Endothelial cell of umbilical vein (primary cell): Measurements from ENCODE around the gene ATF3. TPM values are rescaled to one million over a fixed set of nuclear protein-coding genes. Genes with fewer than 3 reads are reported as not detected.

Experiments
- BruUV-seq: library from RNA; stranded (reverse); fragments of 400-500 nt; replicated peaks from 2 replicates; lab custom pipeline; 2021; lab: Mats Ljungman, UMichigan
- CTCF ChIA-PET: fragments of 300-600, 350-600 bp; sonication (Branson Sonifier 250); formaldehyde crosslinking; loops from one replicate; lab custom pipeline; 2021; ENCODE audit warnings: antibody characterized with exemption, inconsistent platforms; lab: Charles Lee
- POLR2A ChIA-PET: fragments of 300-600, 350-600 bp; sonication (Branson Sonifier 250); formaldehyde crosslinking; loops from one replicate; lab custom pipeline; 2021; ENCODE audit warnings: antibody characterized with exemption, inconsistent platforms; lab: Charles Lee
- DNase-seq: peaks from one replicate; pipeline ENCODE4 v3.0.0-alpha.2; 2011; ENCODE audit warnings: low read depth, low spot score
- FAIRE-seq: peaks from 2 replicates; lab custom pipeline; 2011; peaks lifted over from hg19 to GRCh38; lab: Jason Lieb, UNC
- H2AFZ ChIP-seq: 2 replicates; pipeline ENCODE4 v1.6.0; 2012; ENCODE audit warnings: low read depth, low read length, control low read depth, inconsistent platforms
- H3K27ac ChIP-seq: 2 replicates; pipeline ENCODE4 v1.5.1; 2011; ENCODE audit warnings: low read depth, mild to moderate bottlenecking, control low read depth, low read length, moderate library complexity; ENCODE audit not compliant: insufficient read depth
- H3K27me3 ChIP-seq, 2 experiments: 2 replicates each; pipeline versions ENCODE4 v1.6.0 to v1.6.1; 2011; ENCODE audit warnings: low read length in 2 of 2, mixed read lengths in 1 of 2; ENCODE audit not compliant: control insufficient read depth in 2 of 2, insufficient read depth in 2 of 2
- H3K36me3 ChIP-seq, 2 experiments: 2 replicates in 1 of 2; 3 replicates in 1 of 2; pipeline ENCODE4 v1.5.1; 2011; ENCODE audit warnings: low read length in 2 of 2, mild to moderate bottlenecking in 1 of 2, moderate library complexity in 1 of 2; ENCODE audit not compliant: control insufficient read depth in 2 of 2, insufficient read depth in 2 of 2; ENCODE audit errors: extremely low read depth in 1 of 2
- H3K4me1 ChIP-seq: 3 replicates; pipeline ENCODE4 v1.5.1; 2011; ENCODE audit warnings: mild to moderate bottlenecking, low read length; ENCODE audit not compliant: control insufficient read depth, insufficient read depth; ENCODE audit errors: extremely low read depth
- H3K4me2 ChIP-seq: 2 replicates; pipeline ENCODE4 v1.6.1; 2011; ENCODE audit warnings: low read length, control low read depth, mixed read lengths; ENCODE audit not compliant: insufficient read depth
- H3K4me3 ChIP-seq, 3 experiments: fragments of 200-600 bp in 1 of 3; sonication (generic), shearing (Covaris generic) in 1 of 3; replicated peaks in 1 of 3; 2 replicates each; pipeline ENCODE4 v1.5.1; 2011 to 2016; ENCODE audit warnings: control low read depth in 3 of 3, low read length in 3 of 3, mild to moderate bottlenecking in 2 of 3, inconsistent platforms in 1 of 3, low read depth in 1 of 3, moderate library complexity in 1 of 3; ENCODE audit not compliant: insufficient read depth in 1 of 3
- H3K79me2 ChIP-seq: 2 replicates; pipeline ENCODE4 v1.6.0; 2012; ENCODE audit warnings: low read length, inconsistent platforms; ENCODE audit not compliant: control insufficient read depth, insufficient read depth
- H3K9ac ChIP-seq: replicated peaks from 2 replicates; pipeline ENCODE3; 2011; ENCODE audit warnings: low read length, control low read depth; ENCODE audit not compliant: insufficient read depth; ENCODE audit errors: extremely low read depth
- H3K9me1 ChIP-seq: replicated peaks from 3 replicates; pipeline ENCODE4 v1.6.0; 2011; ENCODE audit warnings: mild to moderate bottlenecking, low read length; ENCODE audit not compliant: control insufficient read depth, insufficient read depth; ENCODE audit errors: extremely low read depth
- H3K9me3 ChIP-seq: replicated peaks from 2 replicates; pipeline ENCODE4 v1.5.1; 2012; ENCODE audit warnings: low read length, inconsistent platforms; ENCODE audit not compliant: control insufficient read depth, insufficient read depth
- H4K20me1 ChIP-seq: replicated peaks from 2 replicates; pipeline ENCODE3; 2011; ENCODE audit warnings: mild to moderate bottlenecking, low read length; ENCODE audit not compliant: control insufficient read depth, insufficient read depth; ENCODE audit errors: extremely low read depth
- GATA2 ChIP-seq: IDR thresholded peaks from 2 replicates; pipeline ENCODE4 v1.7.0; 2011; ENCODE audit warnings: low read depth, mild to moderate bottlenecking, moderate library complexity, mixed read lengths, low read length; ENCODE audit not compliant: insufficient read length, insufficient read depth
- JUN ChIP-seq: IDR thresholded peaks from 2 replicates; pipeline ENCODE4 v1.6.1; 2011; ENCODE audit warnings: borderline replicate concordance, low read depth; ENCODE audit not compliant: insufficient read length, insufficient read depth
- POLR2A ChIP-seq: IDR thresholded peaks from 2 replicates; pipeline ENCODE4 v1.6.1; 2012; ENCODE audit warnings: low read depth, mild to moderate bottlenecking, control low read depth, low read length
- POLR2AphosphoS5 ChIP-seq: IDR thresholded peaks from 2 replicates; pipeline ENCODE4 v1.6.1; 2012; ENCODE audit warnings: low read depth, mild to moderate bottlenecking, control low read depth, low read length, moderate library complexity; ENCODE audit not compliant: insufficient read depth
- dilution Hi-C: fragments of 300-500 bp; cut with MboI; formaldehyde crosslinking; loops from one replicate; pipeline ENCODE4 v1.15.0; 2019; ENCODE audit warnings: low sequenced_read_pairs; ENCODE audit not compliant: extremely low pct_ligation_motif_present
- intact Hi-C: fragments of 100-400 bp; cut with micrococcal nuclease; formaldehyde crosslinking; loops from one replicate; pipeline ENCODE4 v1.10.0; 2022
- polyA plus RNA-seq, 4 experiments: library from polyadenylated mRNA; depleted of rRNA in 3 of 4; stranded (reverse) in 3 of 4; unstranded in 1 of 4; fragments of >200 nt; gene quantifications; 2 replicates each; pipeline versions ENCODE4 v1.2.1 to v1.2.3, GENCODE V29; 2011 to 2012; ENCODE audit warnings: missing spikeins in 1 of 4
- total RNA-seq: library from RNA; stranded (reverse); gene quantifications from 2 replicates; pipeline ENCODE4 v1.2.3, GENCODE V29; 2021
- TF ChIP-seq, protein P1 (sequence below), 2 donors: IDR thresholded peaks; 1 replicate in 1 of 2; 2 replicates in 1 of 2; pipeline ENCODE4 v1.5.1; 2011; ENCODE audit warnings: low read length in 2 of 2, mild to moderate bottlenecking in 2 of 2, moderate library complexity in 2 of 2, control low read depth in 1 of 2, inconsistent platforms in 1 of 2, low read depth in 1 of 2; ENCODE audit not compliant: insufficient read depth in 1 of 2; ENCODE audit errors: extremely low read depth in 1 of 2

The ATF3 gene
- total and polyA plus RNA-seq, 2 donors (not counting 3 experiments of a cell fraction or from before 2014, with no cell fraction given) = 6.1 to 17.1 TPM

DNA sequence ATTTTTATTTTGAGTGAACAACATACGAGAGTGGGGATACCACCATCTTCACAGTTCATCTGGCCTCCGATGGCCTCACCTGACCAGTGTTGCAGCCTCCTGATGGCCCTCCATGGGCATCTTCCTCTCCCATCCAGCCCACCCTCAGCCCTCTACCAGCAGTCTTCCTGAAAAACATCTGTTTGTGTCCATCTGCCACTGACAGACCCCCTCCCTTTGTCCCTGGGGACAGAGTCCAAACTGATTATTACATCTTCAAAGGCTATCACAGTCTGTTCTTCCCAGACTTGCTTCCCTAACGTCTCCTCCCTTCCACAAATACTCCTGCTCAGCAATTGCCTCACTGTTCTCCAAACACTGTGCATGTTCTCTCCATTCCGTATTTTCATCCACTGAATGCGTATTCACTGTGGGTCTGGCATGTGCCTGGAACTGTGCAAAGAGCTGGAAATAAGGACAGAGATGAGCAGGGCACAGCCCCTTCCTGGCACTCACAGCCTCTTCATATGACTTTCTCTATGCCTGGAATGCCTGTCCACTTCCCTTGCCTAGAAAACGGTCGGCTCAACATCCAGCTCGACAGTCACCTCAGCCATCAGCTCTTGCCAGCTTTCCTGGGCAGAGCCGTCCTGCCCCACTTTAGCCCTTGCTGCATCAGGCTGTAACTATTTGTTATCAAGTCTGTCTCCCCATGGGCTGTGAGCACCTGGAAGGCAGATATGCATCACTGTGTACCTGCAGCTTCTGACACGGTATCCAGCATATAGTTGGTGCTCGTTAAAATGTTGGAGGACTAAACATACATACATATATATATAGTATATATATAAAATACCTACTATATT, 8.3 kb upstream of the ATF3 start:
- intact Hi-C loops = no loop called here
- Histone ChIP-seq H3K4me2 (no peak overlapping the region), H4K20me1 (no peaks in the 10 kb centered on the region), H3K9ac (no peak overlapping the region), H3K36me3 (no peaks in the 10 kb centered on the region), H3K9me1 (no peaks in the 10 kb centered on the region), H3K27ac (no peak overlapping the region), H3K79me2 (no peaks in the 10 kb centered on the region), H3K4me3 (no peak overlapping the region), H3K4me1 (peaks cover 13% of the 10 kb centered on the region), H2AFZ (no peak overlapping the region), H3K9me3 (no peaks in the 10 kb centered on the region), H3K27me3 (peaks cover 40 to 47% of the 10 kb centered on the region in 2 experiments)
- dilution Hi-C loops = no loop called here
- POLR2A ChIA-PET = interaction anchor here (1.4 kb wide), 1 partner anchor 8 kb away, joined by 7 read pairs; the partner anchor contains the start of gene ATF3
- FAIRE-seq (no peak), DNase-seq (no peak)
- CTCF ChIA-PET = no interaction called here
- TF ChIP-seq POLR2A (no peak), JUN (no peak), GATA2 (no peak), POLR2AphosphoS5 (no peak)
- TF ChIP-seq, protein P1, sequence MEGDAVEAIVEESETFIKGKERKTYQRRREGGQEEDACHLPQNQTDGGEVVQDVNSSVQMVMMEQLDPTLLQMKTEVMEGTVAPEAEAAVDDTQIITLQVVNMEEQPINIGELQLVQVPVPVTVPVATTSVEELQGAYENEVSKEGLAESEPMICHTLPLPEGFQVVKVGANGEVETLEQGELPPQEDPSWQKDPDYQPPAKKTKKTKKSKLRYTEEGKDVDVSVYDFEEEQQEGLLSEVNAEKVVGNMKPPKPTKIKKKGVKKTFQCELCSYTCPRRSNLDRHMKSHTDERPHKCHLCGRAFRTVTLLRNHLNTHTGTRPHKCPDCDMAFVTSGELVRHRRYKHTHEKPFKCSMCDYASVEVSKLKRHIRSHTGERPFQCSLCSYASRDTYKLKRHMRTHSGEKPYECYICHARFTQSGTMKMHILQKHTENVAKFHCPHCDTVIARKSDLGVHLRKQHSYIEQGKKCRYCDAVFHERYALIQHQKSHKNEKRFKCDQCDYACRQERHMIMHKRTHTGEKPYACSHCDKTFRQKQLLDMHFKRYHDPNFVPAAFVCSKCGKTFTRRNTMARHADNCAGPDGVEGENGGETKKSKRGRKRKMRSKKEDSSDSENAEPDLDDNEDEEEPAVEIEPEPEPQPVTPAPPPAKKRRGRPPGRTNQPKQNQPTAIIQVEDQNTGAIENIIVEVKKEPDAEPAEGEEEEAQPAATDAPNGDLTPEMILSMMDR (IDR thresholded peaks at IDR 0.05; ENCODE audit: extremely low read depth in 1 of 2, insufficient read depth in 1 of 2, low read depth in 1 of 2, low read length in 2 of 2) = no peak
- BruUV-seq = no TSS peak
